Measurements from ENCODE around the gene PRKG1.
"Not testable (repeated sequence)": the region's sequence is repeated elsewhere in the genome, so short reads cannot be mapped to it uniquely, and the experiment has no call there.

PRKG1 gene

DNA sequence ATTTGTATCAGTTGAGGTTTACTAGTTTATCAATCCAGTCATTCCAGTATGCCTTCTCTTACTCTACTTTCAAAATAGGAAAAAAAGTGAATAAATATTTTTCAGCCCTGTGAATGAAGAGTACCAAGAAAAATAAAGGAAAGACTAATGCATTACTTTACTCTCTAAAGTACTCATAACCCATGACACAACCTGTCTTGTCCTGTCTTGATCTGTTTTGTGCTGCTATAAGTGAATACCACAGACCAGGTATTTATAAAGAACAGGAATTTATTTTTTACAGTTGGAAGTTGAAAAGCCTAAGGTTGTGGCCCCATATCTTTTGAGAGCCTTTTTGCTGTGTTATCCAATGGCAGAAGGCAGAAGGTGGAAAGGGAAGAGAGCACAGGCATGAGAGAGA, 1045.2 kb downstream of the PRKG1 start:
- no peak for DNase-seq (ENCODE audit: low spot score)

DNA sequence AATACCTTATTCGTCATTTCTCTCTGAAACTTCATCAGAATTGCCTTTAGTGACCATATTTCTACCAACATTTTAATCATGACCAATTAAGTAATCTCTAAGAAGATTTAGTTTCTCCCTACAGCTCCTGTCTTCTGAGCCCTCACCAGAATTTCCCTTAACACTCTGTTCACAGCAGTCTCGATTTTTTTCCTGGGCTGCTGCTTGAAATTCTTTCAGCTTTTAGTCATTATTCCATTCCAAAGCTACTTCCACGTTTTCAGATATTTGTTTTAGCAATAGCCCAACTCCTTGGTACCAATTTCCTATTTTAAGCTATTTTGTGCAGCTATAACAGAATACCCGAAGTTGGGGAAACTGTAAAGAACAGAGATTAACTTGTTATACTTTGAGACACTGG, 1047.4 kb downstream of the PRKG1 start:
- no peak for DNase-seq (ENCODE audit: low spot score)

DNA sequence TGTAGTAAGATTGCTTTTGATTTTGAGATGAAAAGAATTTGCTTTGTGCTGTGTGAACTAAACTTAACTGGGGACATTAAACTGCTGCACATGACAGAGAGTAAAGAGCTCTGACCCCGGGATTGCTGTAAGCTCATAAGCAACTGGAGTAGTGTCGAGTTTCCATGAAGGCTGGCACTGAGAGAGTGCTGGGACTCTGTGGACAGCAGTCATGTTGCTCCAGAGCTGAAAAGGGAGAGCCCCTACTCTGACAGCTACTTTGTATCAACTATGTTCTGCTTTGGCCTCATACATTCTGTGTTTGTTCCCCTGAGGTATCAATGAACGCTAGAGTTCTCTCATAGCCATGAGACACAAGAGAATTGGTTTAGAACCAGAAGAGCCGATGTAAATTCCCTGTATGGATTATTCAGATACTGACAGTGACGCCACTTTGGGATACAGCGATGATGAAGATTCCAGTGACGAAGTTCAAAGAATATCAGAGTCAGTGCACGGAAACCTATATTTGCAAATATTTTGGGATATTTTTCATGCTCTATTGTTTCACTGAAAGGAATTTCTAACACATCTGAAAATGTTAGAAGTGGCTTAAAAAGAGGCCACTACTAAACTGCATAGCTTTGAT, 1053.9 kb downstream of the PRKG1 start:
- DNase-seq (ENCODE audit: low spot score): no peak

DNA sequence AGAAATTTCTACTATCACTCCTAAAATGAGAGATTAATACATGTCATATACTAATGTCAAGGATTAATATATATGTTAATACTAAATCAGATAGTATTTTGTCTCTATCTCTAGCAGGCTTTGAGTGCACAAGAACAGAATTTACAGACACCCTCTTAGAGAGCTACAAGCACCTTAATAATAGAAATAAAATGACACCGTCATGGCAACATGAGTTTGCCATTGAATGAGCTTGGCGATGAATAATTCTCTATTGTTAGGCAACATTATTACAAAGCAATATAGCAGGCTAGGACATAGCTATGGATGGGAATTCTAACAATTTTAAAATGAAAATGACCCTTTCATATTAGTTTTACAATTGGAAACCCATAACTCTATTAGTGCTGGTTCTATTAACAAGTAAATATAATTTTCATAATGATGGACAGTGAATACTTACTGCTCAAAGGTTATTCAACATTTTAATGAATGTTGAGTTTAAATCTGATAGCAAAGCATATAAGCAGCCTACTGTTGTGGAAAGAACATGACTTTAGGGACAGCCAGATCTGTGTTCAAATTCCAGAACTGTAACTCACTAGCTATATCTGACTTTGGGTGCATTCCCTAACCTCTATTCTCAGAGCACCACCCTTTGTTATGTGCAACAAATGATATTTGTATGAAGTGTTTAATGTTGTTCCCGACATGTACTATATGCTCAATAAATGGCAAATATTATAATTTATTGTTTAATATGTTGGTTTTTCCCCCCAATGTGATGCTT, 1055.3 kb downstream of the PRKG1 start:
- no peak for DNase-seq (ENCODE audit: low spot score)

DNA sequence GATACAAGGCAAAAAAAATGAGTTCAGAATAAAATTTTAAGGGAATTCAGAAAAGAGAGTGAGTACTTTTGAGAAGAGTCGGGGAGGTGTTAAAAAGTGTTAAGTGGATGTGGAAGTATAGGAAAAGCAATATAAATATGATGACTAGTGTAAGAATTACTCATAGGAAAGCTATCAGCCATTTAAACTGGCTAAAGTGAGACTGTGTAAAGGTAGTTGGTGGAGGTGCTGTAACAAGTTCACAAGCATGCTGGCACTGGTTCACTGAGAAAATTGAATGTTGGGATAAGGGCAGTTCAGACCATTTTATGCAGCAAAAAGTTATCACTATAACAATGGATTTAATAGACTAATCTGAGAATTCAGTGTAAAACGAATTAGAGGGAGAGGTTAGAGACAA, 1060.8 kb downstream of the PRKG1 start:
- DNase-seq (ENCODE audit: low spot score): no peak

DNA sequence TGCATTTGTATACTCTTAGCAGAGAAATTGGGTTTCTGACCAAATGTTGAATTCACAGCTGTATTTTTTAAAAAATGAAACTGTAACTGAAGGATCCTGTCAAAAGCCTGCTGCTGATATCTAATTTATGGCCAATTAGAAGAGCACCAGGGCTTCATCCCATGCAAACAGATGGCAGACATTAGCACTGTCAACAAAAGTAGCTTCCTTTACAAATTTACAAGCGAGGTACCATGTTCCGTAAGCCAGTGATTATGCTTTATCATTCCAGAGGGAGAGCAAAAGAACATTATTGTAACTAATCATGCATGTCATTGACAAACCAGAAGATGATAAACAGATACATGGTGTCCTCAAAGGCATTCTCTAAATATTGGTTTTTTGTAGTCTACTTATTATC, 1062.6 kb downstream of the PRKG1 start:
- no peak for DNase-seq (ENCODE audit: low spot score)

DNA sequence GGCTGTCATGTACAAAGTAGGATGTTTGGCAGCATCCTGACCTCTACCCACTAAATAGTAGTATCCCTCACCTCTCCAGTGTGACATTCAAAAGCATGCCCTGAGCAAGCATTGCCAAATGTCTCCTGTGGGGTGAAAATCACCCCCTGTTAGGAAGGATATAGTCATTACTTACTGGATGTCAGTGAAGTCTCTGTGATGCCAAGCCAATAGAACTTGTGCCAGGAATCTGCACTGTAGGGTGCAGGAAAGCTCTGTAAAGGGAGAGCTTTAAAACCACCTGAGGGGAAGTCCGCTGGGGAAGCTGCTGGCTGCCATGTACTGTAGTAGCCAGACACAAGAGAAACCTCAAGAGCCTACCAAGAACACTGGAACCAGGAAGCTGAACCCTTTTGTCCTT, 1069.1 kb downstream of the PRKG1 start:
- DNase-seq (ENCODE audit: low spot score): no peak

DNA sequence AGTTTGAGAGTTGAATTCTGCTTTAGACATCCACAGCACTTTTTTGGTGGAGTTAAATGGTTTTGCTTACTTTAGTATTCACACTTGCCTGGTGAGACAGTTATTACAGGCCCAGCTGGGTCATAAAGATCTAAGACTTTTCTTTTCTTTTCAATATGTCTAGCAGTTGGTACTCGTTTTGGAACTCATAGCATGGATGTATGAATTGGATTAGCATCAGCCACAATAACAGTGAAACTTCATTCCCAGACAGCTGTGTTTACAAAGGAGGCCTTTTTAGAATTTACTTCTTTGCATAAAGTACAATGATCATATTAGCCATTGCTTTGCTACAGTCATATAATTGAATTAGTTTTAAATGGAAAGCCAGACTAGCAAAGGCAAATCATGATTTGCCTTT, 1071.3 kb downstream of the PRKG1 start:
- DNase-seq (ENCODE audit: low spot score): no peak

DNA sequence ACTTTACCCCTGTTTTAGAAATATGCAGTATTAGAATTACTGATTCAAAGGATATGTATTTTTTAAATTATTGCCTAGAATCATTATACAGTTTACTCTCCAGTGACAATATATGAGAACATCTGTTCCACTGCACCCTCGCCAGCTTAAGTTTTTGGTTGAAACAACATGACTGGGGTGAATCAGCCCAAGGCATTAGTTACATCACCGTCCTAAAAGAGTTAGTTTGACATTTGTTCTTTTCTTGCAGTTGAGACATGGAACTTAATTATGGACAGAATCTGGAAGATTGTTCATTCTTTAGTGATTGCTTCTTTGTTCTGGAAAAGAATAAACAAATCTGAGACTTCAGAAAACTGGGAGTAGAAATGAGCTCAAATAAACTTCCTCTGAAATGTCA, 1072.5 kb downstream of the PRKG1 start:
- no peak for DNase-seq (ENCODE audit: low spot score)

DNA sequence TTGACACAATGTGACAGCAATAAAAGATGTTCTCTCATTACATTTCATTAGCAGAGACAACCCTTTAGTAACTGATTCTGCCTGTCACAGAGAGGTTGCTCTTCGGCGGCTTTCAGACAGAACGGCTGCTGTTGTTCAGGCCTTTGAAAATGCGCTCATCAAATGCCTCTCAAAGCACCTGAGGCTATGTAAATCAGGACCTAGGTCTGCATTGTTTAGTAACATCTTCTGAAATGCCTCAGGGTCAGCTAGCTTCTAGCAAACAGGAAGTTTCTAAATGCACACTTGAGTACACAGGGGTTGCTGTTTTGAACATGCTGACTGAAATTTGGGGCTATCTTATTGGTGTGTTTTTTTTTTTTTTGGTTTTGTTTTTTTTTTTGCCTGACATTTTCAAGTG, 1096.5 kb downstream of the PRKG1 start:
- DNase-seq (ENCODE audit: low spot score): no peak

DNA sequence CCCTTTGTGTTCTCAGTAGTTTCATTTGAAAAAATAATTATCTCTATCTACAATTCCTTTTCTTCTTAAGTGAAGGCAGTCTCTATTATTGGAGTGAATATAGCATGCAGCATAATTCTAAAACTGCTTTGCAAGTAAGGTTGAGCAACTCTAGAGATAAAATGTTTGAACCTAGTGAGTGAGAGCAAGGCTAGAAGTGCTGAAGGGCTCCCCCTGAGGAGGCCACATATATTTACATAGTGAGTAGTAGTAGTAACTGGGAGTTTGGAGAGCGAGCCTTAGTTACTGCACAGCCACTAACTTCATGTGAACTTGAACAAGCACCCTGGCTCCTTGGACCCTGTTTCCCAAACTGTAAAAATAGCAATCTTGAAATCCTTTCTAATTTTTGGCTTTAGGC, 1098.3 kb downstream of the PRKG1 start:
- DNase-seq (ENCODE audit: low spot score): no peak

DNA sequence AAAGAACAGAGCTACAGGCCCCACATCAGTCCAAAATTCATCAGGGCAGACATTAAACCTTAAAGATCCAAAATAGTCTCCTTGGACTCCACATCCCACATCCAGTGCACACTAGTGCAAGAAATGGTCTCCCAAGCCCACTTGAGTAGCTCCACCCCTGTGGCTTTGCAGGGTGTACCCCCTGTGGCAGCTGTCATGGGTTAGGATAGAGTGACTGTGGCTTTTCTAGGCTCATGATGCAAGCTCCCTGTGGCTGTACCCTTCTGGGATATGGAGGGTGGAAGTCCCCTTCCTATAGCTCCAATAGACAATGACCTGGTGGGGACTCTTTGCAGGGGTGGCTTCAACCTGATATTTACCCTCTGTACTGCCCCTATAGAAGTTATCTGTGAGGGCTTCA, 1111.0 kb downstream of the PRKG1 start:
- no peak for DNase-seq (ENCODE audit: low spot score)

DNA sequence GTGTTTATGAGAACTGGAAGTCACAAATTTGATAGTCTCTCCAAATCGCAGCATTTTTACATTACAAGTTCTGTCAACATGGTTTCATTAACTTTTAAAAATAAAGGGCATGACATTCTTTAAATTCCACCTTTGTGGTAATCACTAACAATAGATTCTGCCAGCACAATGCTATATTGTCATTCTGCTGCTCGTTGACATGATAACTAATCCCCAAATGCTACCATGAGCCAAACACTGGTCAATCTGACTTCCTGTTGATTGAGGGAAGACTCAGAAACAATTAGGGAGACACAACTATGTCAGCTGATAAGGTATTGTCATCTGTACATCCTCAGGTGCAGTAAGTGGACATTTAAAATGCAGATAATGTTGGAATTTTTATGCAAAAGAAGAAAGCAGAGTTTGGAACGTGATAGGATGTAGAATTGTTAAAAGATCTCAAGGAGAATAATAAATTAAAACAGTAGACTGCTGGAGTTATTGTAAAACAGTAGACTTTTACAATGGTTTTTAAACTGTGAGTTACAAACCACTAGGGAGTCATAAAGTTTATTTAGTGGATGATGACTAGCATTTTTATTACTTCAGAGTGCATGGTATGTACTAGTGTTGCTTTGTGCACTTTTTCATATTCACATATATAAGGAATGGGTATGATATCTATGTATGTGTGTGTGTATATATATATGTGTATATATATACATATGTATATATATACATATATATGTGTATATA, 1113.4 kb downstream of the PRKG1 start:
- no peak for DNase-seq (ENCODE audit: low spot score)

DNA sequence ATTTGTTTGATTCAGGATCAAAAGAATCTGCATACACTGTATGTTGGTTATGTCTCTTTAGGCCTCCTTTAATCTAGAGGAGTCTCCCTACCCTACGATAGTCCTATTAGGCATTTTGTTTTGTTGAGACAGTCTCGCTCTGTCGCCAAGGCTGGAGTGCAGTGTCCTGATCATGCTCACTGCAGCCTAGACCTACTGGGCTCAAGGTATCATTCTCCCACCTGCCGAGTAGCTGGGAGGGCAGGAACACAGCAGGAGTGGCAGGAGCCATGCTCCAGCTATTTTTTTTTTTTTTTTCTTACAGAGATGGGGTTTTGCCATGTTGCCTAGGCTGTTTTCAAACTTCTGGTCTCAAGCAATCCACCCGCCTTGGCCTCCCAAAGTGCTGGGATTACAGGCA, 1116.8 kb downstream of the PRKG1 start:
- no peak for DNase-seq (ENCODE audit: low spot score)

DNA sequence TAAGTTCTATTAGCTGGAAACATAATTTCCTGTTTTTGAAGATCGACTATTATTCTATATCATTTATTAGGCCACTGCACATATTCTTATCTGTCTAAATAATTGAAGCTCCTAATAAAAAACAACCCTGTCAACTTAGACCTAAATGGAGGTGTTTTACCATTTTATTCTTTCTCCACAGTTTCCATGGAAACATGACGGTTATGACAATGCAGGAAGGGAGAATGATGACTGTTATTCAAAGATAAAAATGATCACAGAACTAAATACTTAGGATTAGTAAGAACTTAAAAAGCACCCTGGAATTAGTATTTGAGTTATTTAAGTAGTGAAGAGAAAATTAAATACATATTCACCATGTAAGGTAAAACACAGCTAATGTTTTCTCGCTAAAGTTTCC, 1119.9 kb downstream of the PRKG1 start:
- DNase-seq (ENCODE audit: low spot score): no peak

DNA sequence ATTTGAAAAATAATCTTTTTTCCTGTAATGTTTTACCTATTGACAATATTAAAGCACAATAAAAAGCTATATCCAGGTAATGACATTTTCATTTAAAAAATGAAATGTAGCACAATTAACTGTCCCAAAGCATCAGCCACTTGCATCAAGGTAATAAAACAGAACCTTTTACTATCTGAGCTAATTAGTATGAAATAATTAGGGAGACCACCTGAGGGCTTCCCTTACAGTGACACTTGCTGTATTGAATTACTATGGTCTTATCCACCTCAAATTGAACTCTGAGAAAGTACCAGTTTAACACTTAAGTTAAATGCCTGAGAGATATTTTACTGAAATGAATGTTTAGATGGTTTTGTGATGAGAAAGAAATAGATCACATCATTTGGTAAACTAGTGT, 1120.4 kb downstream of the PRKG1 start:
- DNase-seq (ENCODE audit: low spot score): no peak

DNA sequence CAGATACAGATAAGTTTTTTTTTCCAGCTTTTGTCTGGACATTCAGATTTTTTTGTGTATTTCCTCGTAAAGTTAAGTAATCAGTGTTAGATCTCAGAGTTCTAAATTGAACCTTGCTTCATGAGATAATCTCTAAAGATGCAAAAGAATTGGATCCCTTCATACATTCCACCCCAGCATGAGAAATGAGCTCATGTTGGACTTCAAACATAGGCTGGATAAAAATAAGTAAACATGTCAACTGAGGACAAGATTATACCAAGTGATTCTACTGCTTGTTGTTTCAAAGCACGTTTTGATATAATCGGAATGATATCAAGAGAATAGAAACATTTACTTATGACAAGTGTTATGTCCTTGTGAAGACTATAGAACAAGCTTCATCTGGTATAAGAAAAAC, 1122.8 kb downstream of the PRKG1 start:
- DNase-seq (ENCODE audit: low spot score): no peak

DNA sequence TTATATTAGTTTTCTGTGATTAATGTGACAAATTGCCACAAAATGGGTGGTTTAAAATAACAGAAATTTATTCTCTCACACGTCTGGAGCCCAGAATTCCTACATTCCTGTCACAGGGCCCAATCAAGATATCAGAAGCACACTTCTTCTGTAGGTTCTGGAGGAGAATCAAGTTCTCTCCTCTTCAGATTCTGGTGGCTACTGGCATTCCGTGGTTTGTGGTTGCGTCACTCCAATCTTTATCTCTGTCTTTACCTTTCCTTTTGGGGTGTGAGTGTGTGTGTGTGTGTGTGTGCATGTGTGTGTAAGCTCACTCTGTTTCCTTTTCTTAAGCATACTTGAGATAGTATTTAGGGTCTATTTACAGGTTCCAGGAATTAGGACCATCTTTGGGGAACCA, 1124.3 kb downstream of the PRKG1 start:
- no peak for DNase-seq (ENCODE audit: low spot score)

DNA sequence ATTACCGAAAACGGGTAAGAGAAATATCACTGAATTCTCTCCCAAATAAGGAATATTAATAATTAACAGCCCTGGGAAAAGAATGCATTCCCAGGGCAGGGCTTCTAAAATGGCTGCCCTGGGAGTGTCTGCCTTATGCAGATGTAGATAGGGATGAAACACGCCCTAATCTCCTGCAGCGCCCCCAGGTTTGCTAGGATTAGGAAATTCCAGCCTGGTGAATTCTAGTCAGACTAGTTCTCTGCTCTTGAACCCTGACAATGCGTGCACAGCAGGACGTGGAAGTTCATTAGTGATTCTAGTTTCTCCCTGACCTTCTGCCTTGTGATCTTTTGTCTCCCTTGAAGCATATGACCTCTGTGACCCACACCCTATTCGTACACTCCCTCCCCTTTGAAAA, 1130.6 kb downstream of the PRKG1 start:
- DNase-seq (ENCODE audit: low spot score): not testable (repeated sequence)

DNA sequence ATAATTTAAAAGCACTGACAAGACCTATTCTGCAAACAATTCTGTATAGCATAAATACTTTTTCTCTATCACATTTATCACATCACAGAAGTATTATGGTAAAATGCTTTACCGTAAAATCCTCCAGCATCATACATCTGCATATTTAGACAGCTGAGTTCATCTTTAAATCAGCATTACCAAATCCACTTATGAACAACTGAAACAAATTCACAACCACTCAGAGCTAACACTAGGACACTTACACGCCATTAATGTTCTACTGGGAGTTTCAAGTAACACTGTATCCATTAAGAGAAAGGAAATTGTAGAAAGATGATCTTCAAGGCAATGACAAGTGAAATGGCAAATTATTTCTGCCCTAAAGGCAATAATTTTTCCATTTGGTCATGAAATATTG, 1134.1 kb downstream of the PRKG1 start:
- DNase-seq (ENCODE audit: low spot score): no peak

DNA sequence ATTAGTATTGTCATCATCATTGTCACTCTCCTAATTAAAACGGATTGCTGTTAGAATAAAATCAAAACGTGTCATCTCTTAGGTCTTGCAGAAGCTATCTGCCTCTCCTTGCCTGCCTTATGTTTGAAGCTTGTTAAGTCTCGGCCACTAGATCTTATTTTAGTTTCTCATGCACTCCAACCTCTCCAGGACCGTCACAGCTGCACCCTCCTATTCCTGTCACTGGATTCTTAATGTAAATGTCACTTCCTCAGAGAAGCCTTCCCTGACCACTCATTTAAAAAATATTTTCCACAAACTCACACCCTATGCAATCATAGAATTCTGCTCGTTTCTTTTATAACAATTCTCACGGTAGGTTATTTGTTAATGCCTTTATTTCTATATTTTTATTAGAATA, 1135.9 kb downstream of the PRKG1 start:
- DNase-seq (ENCODE audit: low spot score): no peak

DNA sequence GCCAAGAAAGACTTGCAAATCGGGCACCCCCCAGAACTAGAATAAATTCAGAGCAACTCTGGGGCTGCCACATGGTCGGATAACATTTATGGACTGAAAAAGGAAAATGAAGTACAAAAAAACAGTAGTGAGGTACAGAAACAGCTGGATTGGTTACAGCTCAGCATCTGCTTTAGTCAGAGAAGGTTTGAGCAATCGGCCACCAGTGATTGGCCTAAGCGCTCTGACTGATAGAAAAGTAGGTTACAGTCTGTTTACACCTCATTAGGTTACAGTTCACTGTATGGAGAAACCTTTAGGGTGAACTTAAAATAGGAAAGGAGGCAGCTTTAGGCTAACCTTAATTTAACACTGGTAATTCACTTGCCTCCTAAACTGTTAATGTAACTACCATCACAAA, 1137.8 kb downstream of the PRKG1 start:
- no peak for DNase-seq (ENCODE audit: low spot score)

DNA sequence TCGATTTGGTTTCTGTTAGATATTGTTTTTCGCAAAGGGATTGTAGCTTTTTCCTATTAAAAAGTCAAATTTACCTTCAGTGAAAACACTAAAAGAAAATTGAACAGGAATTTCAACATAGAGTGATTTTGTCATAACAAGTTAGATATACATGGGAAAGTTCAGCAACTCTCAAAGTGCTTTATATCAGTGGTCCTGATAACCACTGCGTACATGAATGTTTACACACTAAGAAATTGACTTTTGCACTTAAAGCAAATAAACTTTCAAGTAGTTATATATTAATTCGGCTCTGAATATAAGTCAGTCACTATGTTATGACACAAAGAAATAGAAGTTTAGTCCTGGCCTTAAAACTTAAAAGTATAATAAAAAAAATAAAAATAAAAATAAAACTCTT, 1138.5 kb downstream of the PRKG1 start:
- DNase-seq (ENCODE audit: low spot score): no peak

All from CD4-positive, alpha-beta T cell treated with Interleukin-2 at 100 ng/mL for 4 hours (primary cell).